Measurements from ENCODE around the gene CSTPP1.

CSTPP1 gene

DNA sequence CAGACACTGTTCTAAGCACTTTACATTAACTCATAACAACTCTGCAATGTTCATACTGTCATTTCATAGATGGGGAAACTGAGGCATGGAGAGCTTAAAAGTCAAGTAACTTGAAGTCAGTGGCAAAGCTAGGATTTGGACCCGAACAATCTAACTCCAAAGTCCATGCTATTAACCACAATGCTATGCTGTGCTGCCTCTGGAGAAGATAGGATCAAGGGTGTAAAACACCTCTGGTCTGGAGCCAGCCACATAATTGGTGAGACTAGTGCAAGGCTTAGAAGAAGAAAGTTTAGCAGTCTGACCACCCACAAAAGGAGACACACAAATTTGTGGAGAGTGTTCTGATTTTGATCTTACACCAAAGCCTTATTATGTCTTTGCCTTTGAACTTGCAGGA, 196.4 kb downstream of the CSTPP1 start:
- H3K9ac ChIP-seq (ENCODE audit: low read length), result no peak overlapping the region
- no peaks in the 10 kb centered on the region for H3K36me3 ChIP-seq (ENCODE audit: control insufficient read depth in 1 of 2, insufficient read depth in 2 of 2, low read length in 2 of 2)
- no peak overlapping the region for H2BK12ac ChIP-seq (ENCODE audit: low read length)
- H2AFZ ChIP-seq (ENCODE audit: insufficient read depth, low read length, poor library complexity), result no peak overlapping the region
- no peak overlapping the region for H3K4me3 ChIP-seq (ENCODE audit: low read depth, low read length)
- H3K79me2 ChIP-seq (ENCODE audit: control insufficient read depth, insufficient read depth, low read length, poor library complexity), result no peaks in the 10 kb centered on the region
- no peak overlapping the region for H3K18ac ChIP-seq (ENCODE audit: low read length)
- H2AK5ac ChIP-seq (ENCODE audit: low read length), result no peak overlapping the region
- no peak overlapping the region for H3K4me2 ChIP-seq (ENCODE audit: low read length)
- H3K27me3 ChIP-seq (ENCODE audit: insufficient read depth, low read length), result no peaks in the 10 kb centered on the region
- no peak overlapping the region for H4K8ac ChIP-seq (ENCODE audit: low read depth, low read length)
- no peak overlapping the region for H3K23ac ChIP-seq (ENCODE audit: low read length)
- H4K91ac ChIP-seq (ENCODE audit: low read depth, low read length), result no peak overlapping the region
- H3K79me1 ChIP-seq (ENCODE audit: low read length), result no peaks in the 10 kb centered on the region
- H3K27ac ChIP-seq (ENCODE audit: low read depth, low read length), result no peak overlapping the region
- no peak for DNase-seq
- no peak overlapping the region for H2BK5ac ChIP-seq (ENCODE audit: low read depth, low read length, poor library complexity)
- H3K4me1 ChIP-seq (ENCODE audit: control insufficient read depth in 1 of 2, insufficient read depth in 2 of 2, low read length in 2 of 2), result peaks cover 0 to 5% of the 10 kb centered on the region in 2 experiments
- no peak overlapping the region for H3K4ac ChIP-seq (ENCODE audit: low read depth, low read length)
- WGBS (ENCODE audit: extremely low coverage, insufficient coverage, insufficient read length), result no CpG with 5 or more reads among the region's 1 CpG
- H3K9me3 ChIP-seq (ENCODE audit: insufficient read depth, low read depth, low read length), result no peaks in the 10 kb centered on the region
- no peak overlapping the region for H3K14ac ChIP-seq (ENCODE audit: low read length)
- no peak overlapping the region for H4K12ac ChIP-seq (ENCODE audit: low read depth, low read length)
- no peak overlapping the region for H2BK120ac ChIP-seq (ENCODE audit: insufficient read depth, low read length, poor library complexity)

DNA sequence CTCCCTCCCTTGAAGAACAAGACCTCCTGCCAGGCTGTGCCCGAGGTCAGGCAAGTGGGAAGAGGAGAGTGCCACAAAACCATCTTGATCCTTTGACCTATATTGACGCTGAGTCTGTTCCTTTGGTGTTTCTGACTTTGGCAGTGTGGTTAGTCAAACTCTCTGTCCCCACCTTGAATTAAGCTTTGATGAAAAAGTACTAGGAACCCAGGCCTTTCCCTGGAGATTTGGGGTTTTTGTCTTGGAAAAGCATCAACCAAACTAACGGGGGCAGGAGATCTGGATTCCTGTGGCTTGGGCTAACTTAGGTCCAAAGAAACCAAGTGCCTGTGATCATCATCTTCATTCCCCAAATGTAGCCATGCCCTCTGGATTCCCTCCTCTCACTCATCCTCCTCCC, 199.8 kb downstream of the CSTPP1 start:
- H3K4me2 ChIP-seq (ENCODE audit: low read length), result no peak overlapping the region
- H3K9ac ChIP-seq (ENCODE audit: low read length), result no peak overlapping the region
- H3K79me2 ChIP-seq (ENCODE audit: control insufficient read depth, insufficient read depth, low read length, poor library complexity), result no peaks in the 10 kb centered on the region
- no peak overlapping the region for H2BK5ac ChIP-seq (ENCODE audit: low read depth, low read length, poor library complexity)
- peaks cover 0 to 5% of the 10 kb centered on the region in 2 experiments for H3K4me1 ChIP-seq (ENCODE audit: control insufficient read depth in 1 of 2, insufficient read depth in 2 of 2, low read length in 2 of 2)
- H3K4me3 ChIP-seq (ENCODE audit: low read depth, low read length), result no peak overlapping the region
- no peak overlapping the region for H2BK12ac ChIP-seq (ENCODE audit: low read length)
- H4K8ac ChIP-seq (ENCODE audit: low read depth, low read length), result no peak overlapping the region
- no peak overlapping the region for H2AK5ac ChIP-seq (ENCODE audit: low read length)
- no peak overlapping the region for H3K27ac ChIP-seq (ENCODE audit: low read depth, low read length)
- no peak for DNase-seq
- no peaks in the 10 kb centered on the region for H3K27me3 ChIP-seq (ENCODE audit: insufficient read depth, low read length)
- no peaks in the 10 kb centered on the region for H3K9me3 ChIP-seq (ENCODE audit: insufficient read depth, low read depth, low read length)
- no peak overlapping the region for H3K18ac ChIP-seq (ENCODE audit: low read length)
- no peak overlapping the region for H4K91ac ChIP-seq (ENCODE audit: low read depth, low read length)
- no peak overlapping the region for H3K14ac ChIP-seq (ENCODE audit: low read length)
- no CpG with 5 or more reads among the region's 3 CpGs for WGBS (ENCODE audit: extremely low coverage, insufficient coverage, insufficient read length)
- H4K12ac ChIP-seq (ENCODE audit: low read depth, low read length), result no peak overlapping the region
- peaks cover 0 to 3% of the 10 kb centered on the region in 2 experiments for H3K36me3 ChIP-seq (ENCODE audit: control insufficient read depth in 1 of 2, insufficient read depth in 2 of 2, low read length in 2 of 2)
- H3K23ac ChIP-seq (ENCODE audit: low read length), result no peak overlapping the region
- H2BK120ac ChIP-seq (ENCODE audit: insufficient read depth, low read length, poor library complexity), result no peak overlapping the region
- H3K79me1 ChIP-seq (ENCODE audit: low read length), result no peaks in the 10 kb centered on the region
- H3K4ac ChIP-seq (ENCODE audit: low read depth, low read length), result no peak overlapping the region
- H2AFZ ChIP-seq (ENCODE audit: insufficient read depth, low read length, poor library complexity), result no peak overlapping the region

DNA sequence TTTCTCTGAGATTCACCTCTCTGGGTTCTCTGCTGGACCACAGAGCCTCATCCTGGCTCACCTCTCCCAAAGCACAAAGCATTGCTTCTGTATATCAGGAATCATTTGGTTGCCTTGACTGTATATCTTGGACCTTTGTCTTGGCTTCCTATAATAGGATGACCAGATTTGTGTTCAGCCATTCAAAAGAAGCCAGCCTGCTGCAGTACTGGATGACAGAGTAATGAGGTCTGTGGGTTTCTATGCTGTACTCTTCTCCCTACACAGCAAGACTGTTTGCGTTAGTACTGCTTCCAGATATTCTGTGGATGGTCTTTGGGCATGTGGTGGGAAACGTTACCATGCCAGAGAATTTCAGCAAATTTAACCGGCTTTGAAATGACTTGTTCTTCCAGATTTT, 200.4 kb downstream of the CSTPP1 start:
- Histone ChIP-seq H4K91ac (ENCODE audit: low read depth, low read length) (no peak overlapping the region), H3K9me3 (ENCODE audit: insufficient read depth, low read depth, low read length) (no peaks in the 10 kb centered on the region), H3K4me3 (ENCODE audit: low read depth, low read length) (no peak overlapping the region), H3K4me1 (ENCODE audit: control insufficient read depth in 1 of 2, insufficient read depth in 2 of 2, low read length in 2 of 2) (peaks cover 0 to 5% of the 10 kb centered on the region in 2 experiments), H3K79me2 (ENCODE audit: control insufficient read depth, insufficient read depth, low read length, poor library complexity) (no peaks in the 10 kb centered on the region), H3K18ac (ENCODE audit: low read length) (no peak overlapping the region), H2BK120ac (ENCODE audit: insufficient read depth, low read length, poor library complexity) (no peak overlapping the region), H3K36me3 (ENCODE audit: control insufficient read depth in 1 of 2, insufficient read depth in 2 of 2, low read length in 2 of 2) (peaks cover 0 to 3% of the 10 kb centered on the region in 2 experiments), H4K12ac (ENCODE audit: low read depth, low read length) (no peak overlapping the region), H2BK12ac (ENCODE audit: low read length) (no peak overlapping the region), H3K23ac (ENCODE audit: low read length) (no peak overlapping the region), H3K4me2 (ENCODE audit: low read length) (no peak overlapping the region), H4K8ac (ENCODE audit: low read depth, low read length) (no peak overlapping the region), H3K27ac (ENCODE audit: low read depth, low read length) (no peak overlapping the region), H2AK5ac (ENCODE audit: low read length) (no peak overlapping the region), H3K27me3 (ENCODE audit: insufficient read depth, low read length) (no peaks in the 10 kb centered on the region), H3K79me1 (ENCODE audit: low read length) (no peaks in the 10 kb centered on the region), H2BK5ac (ENCODE audit: low read depth, low read length, poor library complexity) (no peak overlapping the region), H3K9ac (ENCODE audit: low read length) (no peak overlapping the region), H2AFZ (ENCODE audit: insufficient read depth, low read length, poor library complexity) (no peak overlapping the region), H3K4ac (ENCODE audit: low read depth, low read length) (no peak overlapping the region), H3K14ac (ENCODE audit: low read length) (no peak overlapping the region)
- no peak for DNase-seq
- no CpG with 5 or more reads among the region's 3 CpGs for WGBS (ENCODE audit: extremely low coverage, insufficient coverage, insufficient read length)

- Histone ChIP-seq H2BK120ac (ENCODE audit: insufficient read depth, low read length, poor library complexity) (no peak overlapping the region), H3K4me2 (ENCODE audit: low read length) (no peak overlapping the region), H3K23ac (ENCODE audit: low read length) (no peak overlapping the region), H3K27ac (ENCODE audit: low read depth, low read length) (no peak overlapping the region), H3K9ac (ENCODE audit: low read length) (no peak overlapping the region), H3K4me3 (ENCODE audit: low read depth, low read length) (no peak overlapping the region), H2AFZ (ENCODE audit: insufficient read depth, low read length, poor library complexity) (no peak overlapping the region), H4K91ac (ENCODE audit: low read depth, low read length) (no peak overlapping the region), H2AK5ac (ENCODE audit: low read length) (no peak overlapping the region), H3K9me3 (ENCODE audit: insufficient read depth, low read depth, low read length) (no peaks in the 10 kb centered on the region), H3K4me1 (ENCODE audit: control insufficient read depth in 1 of 2, insufficient read depth in 2 of 2, low read length in 2 of 2) (peaks cover 1 to 7% of the 10 kb centered on the region in 2 experiments), H3K79me2 (ENCODE audit: control insufficient read depth, insufficient read depth, low read length, poor library complexity) (no peaks in the 10 kb centered on the region), H2BK12ac (ENCODE audit: low read length) (no peak overlapping the region), H3K18ac (ENCODE audit: low read length) (no peak overlapping the region), H2BK5ac (ENCODE audit: low read depth, low read length, poor library complexity) (no peak overlapping the region), H3K4ac (ENCODE audit: low read depth, low read length) (no peak overlapping the region), H3K79me1 (ENCODE audit: low read length) (peaks cover under 1% of the 10 kb centered on the region), H3K27me3 (ENCODE audit: insufficient read depth, low read length) (no peaks in the 10 kb centered on the region), H3K14ac (ENCODE audit: low read length) (no peak overlapping the region), H4K8ac (ENCODE audit: low read depth, low read length) (no peak overlapping the region), H3K36me3 (ENCODE audit: control insufficient read depth in 1 of 2, insufficient read depth in 2 of 2, low read length in 2 of 2) (peaks cover 0 to 3% of the 10 kb centered on the region in 2 experiments), H4K12ac (ENCODE audit: low read depth, low read length) (no peak overlapping the region)
- no peak for DNase-seq
- no CpG with 5 or more reads among the region's 2 CpGs for WGBS (ENCODE audit: extremely low coverage, insufficient coverage, insufficient read length)
Measured at GRCh38 chr11:47137476-47137875, 200.9 kb downstream of the CSTPP1 start.
